Endometrial microvascular endothelial cells (primary cell): ENCODE measurements around the gene AK4. TPM values are rescaled to one million over a fixed set of nuclear protein-coding genes. Genes with fewer than 3 reads are reported as not detected.
"Not testable (repeated sequence)": the region's sequence is repeated elsewhere in the genome, so short reads cannot be mapped to it uniquely, and the experiment has no call there.

Source experiments
- in situ Hi-C: cut with HindIII; loops from 2 replicates; pipeline ENCODE4 v1.10.0; 2017; ENCODE audit warnings: low sequenced_read_pairs, low pct_unique_long_range_greater_than_20kb; ENCODE audit errors: inconsistent ontology term
- total RNA-seq: library from RNA; depleted of rRNA; stranded (reverse); fragments of >200 nt; gene quantifications from one replicate; pipeline ENCODE4 v1.2.3, GENCODE V29; 2015; ENCODE audit errors: inconsistent ontology term

The AK4 gene
- total RNA-seq: 11.2 TPM

DNA sequence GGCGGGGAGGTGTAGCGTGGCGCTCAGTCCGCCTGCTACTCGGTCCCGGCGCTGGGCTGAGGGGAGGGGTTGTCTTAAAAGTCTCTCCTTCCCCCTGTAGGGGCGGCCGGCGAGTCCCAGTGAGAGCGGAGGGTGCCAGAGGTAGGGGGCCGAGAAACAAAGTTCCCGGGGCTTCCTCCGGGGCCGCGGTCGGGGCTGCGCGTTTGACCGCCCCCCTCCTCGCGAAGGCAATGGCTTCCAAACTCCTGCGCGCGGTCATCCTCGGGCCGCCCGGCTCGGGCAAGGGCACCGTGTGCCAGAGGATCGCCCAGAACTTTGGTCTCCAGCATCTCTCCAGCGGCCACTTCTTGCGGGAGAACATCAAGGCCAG, at the start of gene AK4:
Gene AK4, plus strand, starts transcription at position 26 of the 370 bp plus-strand sequence. Its CDS starts 205 bp downstream, at position 231.
- in situ Hi-C loops: not testable (repeated sequence)

GRCh38 chr1:65103807-65104206, 44.2 kb upstream of the AK4 start:
- in situ Hi-C loops: no loop called here

GRCh38 chr1:65104854-65105534, 43.0 kb upstream of the AK4 start:
- in situ Hi-C loops: no loop called here

- in situ Hi-C loops: no loop called here
Observed at GRCh38 chr1:65105596-65105995, 42.4 kb upstream of the AK4 start.

DNA sequence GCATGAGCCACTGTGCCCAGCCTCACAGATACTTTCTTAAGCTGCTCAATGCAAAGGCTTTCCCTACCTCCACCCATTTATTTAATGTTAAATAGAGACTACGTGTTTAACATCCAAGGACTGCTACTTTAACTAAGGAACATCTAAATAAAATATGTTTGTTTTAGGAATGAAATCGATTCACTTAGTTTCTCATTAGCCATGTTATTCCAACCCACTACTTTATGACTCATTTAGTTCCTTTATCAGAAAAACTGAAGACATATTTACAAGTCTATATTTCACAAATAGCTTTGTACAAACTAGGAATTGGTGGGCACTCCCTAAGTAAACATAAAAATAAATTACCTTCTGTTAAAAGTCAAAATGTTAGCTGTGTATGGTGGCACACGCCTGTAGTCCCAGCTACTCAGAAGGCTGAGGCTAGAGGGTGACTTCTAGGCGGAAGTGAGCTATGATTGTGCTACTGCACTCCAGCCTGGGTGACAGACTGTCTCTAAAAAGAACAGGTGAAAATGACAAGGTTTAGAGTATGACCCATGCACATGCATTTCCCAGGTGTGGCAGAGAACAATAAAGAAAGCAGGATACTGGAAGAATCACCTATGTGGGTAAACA, 39.9 kb upstream of the AK4 start:
- in situ Hi-C loops: no loop called here

GRCh38 chr1:65109487-65109886, 38.5 kb upstream of the AK4 start:
- in situ Hi-C loops: no loop called here

- in situ Hi-C loops: no loop called here
Observed at GRCh38 chr1:65112811-65113210, 35.2 kb upstream of the AK4 start.

GRCh38 chr1:65113298-65113697, 34.7 kb upstream of the AK4 start:
- in situ Hi-C loops: no loop called here

DNA sequence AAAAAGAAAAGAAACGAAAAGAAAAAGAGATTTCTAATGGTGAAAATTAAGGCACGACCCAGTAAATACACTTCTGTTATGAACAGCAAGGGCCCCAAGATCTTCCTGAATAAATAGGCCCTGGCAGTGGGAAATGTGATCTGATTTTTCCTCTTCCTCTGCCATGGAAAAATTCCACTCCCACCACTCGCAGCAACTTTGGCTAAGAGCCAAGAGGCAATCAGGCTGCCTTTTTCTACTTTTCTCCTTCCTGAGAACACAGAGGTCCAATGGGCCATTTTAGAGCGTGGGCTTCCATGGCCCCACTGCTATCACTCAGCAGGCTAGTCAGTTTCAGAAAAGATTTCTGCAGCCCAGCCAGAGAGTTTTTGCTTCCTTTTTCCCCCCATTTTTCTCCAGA, 33.7 kb upstream of the AK4 start:
- in situ Hi-C loops: no loop called here

- in situ Hi-C loops: no loop called here
Observed at GRCh38 chr1:65119951-65120350, 28.1 kb upstream of the AK4 start.

DNA sequence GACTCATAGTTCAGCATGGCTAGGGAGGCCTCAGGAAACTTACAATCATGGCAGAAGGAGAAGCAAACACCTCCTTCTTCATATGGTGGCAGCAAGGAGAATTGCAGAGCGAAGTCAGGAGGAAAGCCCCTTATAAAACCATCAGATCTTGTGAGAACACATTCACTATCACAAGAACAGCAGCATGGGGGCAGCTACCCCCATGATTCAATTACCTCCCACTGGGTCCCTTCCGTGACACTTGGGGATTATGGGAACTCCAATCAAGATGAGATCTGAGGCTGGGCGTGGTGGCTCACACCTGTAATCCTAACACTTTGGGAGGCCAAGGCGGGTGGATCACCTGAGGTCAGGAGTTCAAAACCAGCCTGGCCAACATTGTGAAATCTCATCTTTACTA, 18.9 kb upstream of the AK4 start:
- in situ Hi-C loops: not testable (repeated sequence)

- in situ Hi-C loops: no loop called here
Observed at GRCh38 chr1:65138524-65138923, 9.5 kb upstream of the AK4 start.

- in situ Hi-C loops: not testable (repeated sequence)
Observed at GRCh38 chr1:65139793-65140192, 8.2 kb upstream of the AK4 start.

- in situ Hi-C loops: no loop called here
Observed at GRCh38 chr1:65141394-65141793, 6.6 kb upstream of the AK4 start.

- in situ Hi-C loops: no loop called here
Observed at GRCh38 chr1:65141918-65142317, 6.1 kb upstream of the AK4 start.

DNA sequence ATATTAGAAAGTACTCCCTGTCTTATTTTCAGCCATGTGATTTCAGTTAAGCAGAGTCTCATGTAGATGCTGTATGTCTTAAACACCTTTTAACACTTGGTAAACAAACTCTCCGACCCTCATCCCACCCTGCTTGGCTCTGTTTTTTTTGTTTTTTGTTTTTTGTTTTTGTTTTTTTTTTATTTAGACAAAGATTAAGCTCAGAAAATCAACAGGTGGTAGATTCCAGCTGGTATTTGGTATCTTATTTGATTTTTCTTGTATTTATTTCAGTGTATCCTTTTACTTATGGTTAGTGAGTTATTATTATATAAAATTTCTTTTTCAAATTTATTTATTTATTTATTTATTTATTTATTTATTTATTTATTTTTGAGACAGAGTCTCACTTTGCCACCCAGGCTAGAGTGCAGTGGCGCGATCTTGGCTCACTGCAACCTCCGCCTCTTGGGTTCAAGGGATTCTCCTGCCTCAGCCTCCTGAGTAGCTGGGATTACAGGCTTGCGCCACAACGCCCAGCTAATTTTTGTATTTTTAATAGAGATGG, 4.8 kb upstream of the AK4 start:
- in situ Hi-C loops: not testable (repeated sequence)

GRCh38 chr1:65146908-65147423, 1.0 kb upstream of the AK4 start:
- in situ Hi-C loops: no loop called here

DNA sequence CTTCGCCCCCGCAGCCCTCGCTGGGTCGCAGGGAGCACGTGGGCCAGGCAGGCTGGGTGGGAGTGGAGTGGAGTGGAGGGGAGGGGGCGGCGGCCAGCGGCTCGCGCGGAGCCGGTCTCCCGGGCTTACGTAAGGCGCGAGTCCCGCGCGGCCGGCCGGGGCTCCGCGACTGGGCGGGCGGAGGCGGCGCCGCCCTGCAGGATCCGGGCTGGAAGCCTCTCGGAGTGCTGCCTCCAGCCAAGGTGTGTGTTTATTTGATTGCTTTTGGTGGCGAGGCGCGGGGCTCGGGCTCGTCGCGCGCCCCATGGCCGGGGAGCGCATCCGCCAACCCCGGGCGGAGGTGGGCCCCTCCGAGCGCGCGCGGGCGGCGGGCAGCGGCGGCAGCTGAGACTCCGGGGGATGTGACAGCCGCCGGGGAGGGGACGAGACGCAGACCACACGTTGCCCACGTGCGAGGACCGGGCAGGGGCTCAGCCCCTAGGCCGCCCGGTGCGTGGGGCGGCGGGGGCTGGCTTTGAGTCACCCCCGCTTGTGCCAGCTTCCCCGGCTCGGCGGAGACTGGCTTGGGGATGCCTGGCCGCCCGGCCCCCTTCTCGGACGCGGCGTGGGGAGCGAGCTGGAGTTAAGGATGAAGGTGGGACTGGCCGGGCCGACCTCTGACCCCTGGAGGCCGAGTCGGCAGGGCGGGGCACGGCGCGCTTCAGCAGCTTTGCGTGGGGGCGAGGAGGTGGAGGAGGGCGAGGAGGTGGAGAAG, 402 bp upstream of the AK4 start:
- in situ Hi-C loops: no loop called here

GRCh38 chr1:65148548-65149350, 746 bp downstream of the AK4 start:
- in situ Hi-C loops: no loop called here
